OCI-LY7 (cell line): ENCODE results near the gene FAAP100. TPM values are rescaled to one million over a fixed set of nuclear protein-coding genes. Genes with fewer than 3 reads are reported as not detected.
A peak's percentile ranks its signal among the peaks of the same experiment; 100 is the strongest.

Source experiments
- BruUV-seq: library from RNA; stranded (reverse); fragments of 400-500 nt; replicated peaks from 2 replicates; lab custom pipeline; 2021; lab: Mats Ljungman, UMichigan
- CTCF ChIA-PET: fragments of 300-600 bp; sonication (Branson Sonifier 250); formaldehyde crosslinking; loops from one replicate; lab custom pipeline; 2022; ENCODE audit warnings: antibody characterized with exemption; ENCODE audit not compliant: unreplicated experiment; lab: Charles Lee
- POLR2A ChIA-PET: fragments of 300-600 bp; sonication (Branson Sonifier 250); formaldehyde crosslinking; loops from one replicate; lab custom pipeline; 2022; ENCODE audit warnings: antibody characterized with exemption; lab: Charles Lee
- DNase-seq: peaks from one replicate; pipeline ENCODE4 v3.0.0-alpha.2; 2015; ENCODE audit warnings: low spot score
- H2AFZ ChIP-seq: fragments of 200-600 bp; sonication (generic), shearing (Covaris generic); 2 replicates; pipeline ENCODE4 v1.6.1; 2014; ENCODE audit warnings: mild to moderate bottlenecking, antibody characterized with exemption, low read length, moderate library complexity
- H3K27ac ChIP-seq: fragments of 200-600 bp; sonication (generic); 2 replicates; pipeline ENCODE4 v1.5.1; 2014; ENCODE audit warnings: mixed run types, low read depth, mild to moderate bottlenecking, moderate library complexity, low read length, inconsistent platforms; ENCODE audit not compliant: poor library complexity, severe bottlenecking
- H3K36me3 ChIP-seq: fragments of 200-600 bp; sonication (generic); 2 replicates; pipeline ENCODE4 v1.6.1; 2014; ENCODE audit warnings: mild to moderate bottlenecking, antibody characterized with exemption, low read length, moderate library complexity, mixed read lengths; ENCODE audit not compliant: insufficient read depth
- H3K4me1 ChIP-seq: fragments of 200-600 bp; sonication (generic); 2 replicates; pipeline ENCODE4 v1.5.1; 2014; ENCODE audit warnings: mild to moderate bottlenecking, low read length; ENCODE audit not compliant: insufficient read depth, poor library complexity, severe bottlenecking
- H3K4me2 ChIP-seq: fragments of 200-600 bp; sonication (generic); 2 replicates; pipeline ENCODE4 v1.6.1; 2014; ENCODE audit warnings: mild to moderate bottlenecking, low read length
- H3K4me3 ChIP-seq: fragments of 200-600 bp; sonication (generic); 2 replicates; pipeline ENCODE4 v1.5.1; 2014; ENCODE audit warnings: mild to moderate bottlenecking, low read depth, low read length; ENCODE audit not compliant: poor library complexity, severe bottlenecking
- H3K79me2 ChIP-seq: fragments of 200-600 bp; sonication (generic); 2 replicates; pipeline ENCODE4 v1.6.1; 2016; ENCODE audit warnings: low read depth, mild to moderate bottlenecking, low read length, moderate library complexity, mixed read lengths; ENCODE audit not compliant: insufficient read depth
- H3K9me2 ChIP-seq: fragments of 200-600 bp; sonication (generic); 2 replicates; pipeline ENCODE4 v1.6.1; 2016; ENCODE audit warnings: mild to moderate bottlenecking, low read length, mixed read lengths; ENCODE audit not compliant: insufficient read depth
- H3K9me3 ChIP-seq: fragments of 200-600 bp; sonication (generic); 2 replicates; pipeline ENCODE4 v1.6.1; 2014; ENCODE audit warnings: mild to moderate bottlenecking, mixed run types, low read length, mixed read lengths
- H4K20me1 ChIP-seq: fragments of 200-600 bp; sonication (generic); 2 replicates; pipeline ENCODE4 v1.6.1; 2014; ENCODE audit warnings: mild to moderate bottlenecking, antibody characterized with exemption, low read length, moderate library complexity, mixed read lengths; ENCODE audit not compliant: insufficient read depth
- EZH2phosphoT487 ChIP-seq: fragments of 200-600 bp; sonication (generic); IDR thresholded peaks from 2 replicates; pipeline ENCODE4 v1.6.1; 2018; ENCODE audit warnings: low read depth, borderline replicate concordance, mild to moderate bottlenecking, mixed run types, antibody characterized with exemption, low read length, moderate library complexity, mixed read lengths
- intact Hi-C: fragments of 100-400 bp; cut with micrococcal nuclease; formaldehyde crosslinking; loops from one replicate; pipeline ENCODE4 v1.10.0; 2022; ENCODE audit not compliant: unreplicated experiment
- total RNA-seq, 2 experiments: library from RNA; depleted of rRNA in 1 of 2; stranded (reverse); fragments of >200 nt in 1 of 2; shearing (Covaris generic) in 1 of 2; gene quantifications; 2 replicates each; pipeline ENCODE4 v1.2.3, GENCODE V29; 2014 to 2022
- TF ChIP-seq, protein P1 (sequence below): fragments of 200-600 bp; sonication (generic); conservative IDR thresholded peaks from 2 replicates; pipeline ENCODE4 v1.5.1; 2014; ENCODE audit warnings: mild to moderate bottlenecking, antibody characterized with exemption, low read length, moderate library complexity, mixed read lengths

FAAP100 gene
- total RNA-seq, 2 experiments from 2014 or later, result 65.2 to 74.2 TPM

DNA sequence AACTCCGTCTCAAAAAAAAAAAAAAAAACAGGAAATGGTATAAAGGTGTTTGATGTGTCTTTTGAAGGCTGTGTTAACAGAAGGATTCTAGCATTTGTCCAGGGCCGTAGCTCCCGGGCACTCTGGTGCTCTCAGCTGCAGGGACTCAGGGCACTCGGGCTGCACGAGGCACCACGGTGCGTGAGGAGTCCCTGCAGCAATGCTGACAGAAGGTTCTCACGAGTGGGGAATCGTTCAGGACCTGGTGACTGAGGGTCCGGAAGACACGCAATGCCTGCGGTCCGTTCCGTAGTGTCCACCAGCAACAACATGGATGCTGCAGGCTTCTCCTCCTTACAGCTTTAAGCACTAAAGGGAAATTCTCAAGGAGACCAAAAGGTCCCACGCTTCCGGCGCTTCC, 12.6 kb upstream of the FAAP100 start:
- no peaks in the 10 kb centered on the region for H4K20me1 ChIP-seq
- H3K9me2 ChIP-seq, result no peaks in the 10 kb centered on the region
- no peaks in the 10 kb centered on the region for H3K79me2 ChIP-seq
- H3K4me3 ChIP-seq, result no peak overlapping the region
- BruUV-seq, result no TSS peak
- no peak for DNase-seq
- ChIA-PET CTCF (interaction anchor here (0.6 kb wide), 1 partner anchor 72 kb away, joined by 5 read pairs; no protein-coding TSS in a partner anchor), POLR2A (interaction anchor here (0.7 kb wide), 1 partner anchor 295 kb away, joined by 3 read pairs; no protein-coding TSS in a partner anchor)
- no peak overlapping the region for H2AFZ ChIP-seq
- H3K4me1 ChIP-seq, result no peaks in the 10 kb centered on the region
- no peak overlapping the region for H3K4me2 ChIP-seq
- intact Hi-C loops, result no loop called here
- TF ChIP-seq EZH2phosphoT487, result no peak
- TF ChIP-seq, protein P1, sequence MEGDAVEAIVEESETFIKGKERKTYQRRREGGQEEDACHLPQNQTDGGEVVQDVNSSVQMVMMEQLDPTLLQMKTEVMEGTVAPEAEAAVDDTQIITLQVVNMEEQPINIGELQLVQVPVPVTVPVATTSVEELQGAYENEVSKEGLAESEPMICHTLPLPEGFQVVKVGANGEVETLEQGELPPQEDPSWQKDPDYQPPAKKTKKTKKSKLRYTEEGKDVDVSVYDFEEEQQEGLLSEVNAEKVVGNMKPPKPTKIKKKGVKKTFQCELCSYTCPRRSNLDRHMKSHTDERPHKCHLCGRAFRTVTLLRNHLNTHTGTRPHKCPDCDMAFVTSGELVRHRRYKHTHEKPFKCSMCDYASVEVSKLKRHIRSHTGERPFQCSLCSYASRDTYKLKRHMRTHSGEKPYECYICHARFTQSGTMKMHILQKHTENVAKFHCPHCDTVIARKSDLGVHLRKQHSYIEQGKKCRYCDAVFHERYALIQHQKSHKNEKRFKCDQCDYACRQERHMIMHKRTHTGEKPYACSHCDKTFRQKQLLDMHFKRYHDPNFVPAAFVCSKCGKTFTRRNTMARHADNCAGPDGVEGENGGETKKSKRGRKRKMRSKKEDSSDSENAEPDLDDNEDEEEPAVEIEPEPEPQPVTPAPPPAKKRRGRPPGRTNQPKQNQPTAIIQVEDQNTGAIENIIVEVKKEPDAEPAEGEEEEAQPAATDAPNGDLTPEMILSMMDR, result no peak
- peaks cover 94% of the 10 kb centered on the region for H3K36me3 ChIP-seq
- H3K27ac ChIP-seq, result no peak overlapping the region
- no peaks in the 10 kb centered on the region for H3K9me3 ChIP-seq

DNA sequence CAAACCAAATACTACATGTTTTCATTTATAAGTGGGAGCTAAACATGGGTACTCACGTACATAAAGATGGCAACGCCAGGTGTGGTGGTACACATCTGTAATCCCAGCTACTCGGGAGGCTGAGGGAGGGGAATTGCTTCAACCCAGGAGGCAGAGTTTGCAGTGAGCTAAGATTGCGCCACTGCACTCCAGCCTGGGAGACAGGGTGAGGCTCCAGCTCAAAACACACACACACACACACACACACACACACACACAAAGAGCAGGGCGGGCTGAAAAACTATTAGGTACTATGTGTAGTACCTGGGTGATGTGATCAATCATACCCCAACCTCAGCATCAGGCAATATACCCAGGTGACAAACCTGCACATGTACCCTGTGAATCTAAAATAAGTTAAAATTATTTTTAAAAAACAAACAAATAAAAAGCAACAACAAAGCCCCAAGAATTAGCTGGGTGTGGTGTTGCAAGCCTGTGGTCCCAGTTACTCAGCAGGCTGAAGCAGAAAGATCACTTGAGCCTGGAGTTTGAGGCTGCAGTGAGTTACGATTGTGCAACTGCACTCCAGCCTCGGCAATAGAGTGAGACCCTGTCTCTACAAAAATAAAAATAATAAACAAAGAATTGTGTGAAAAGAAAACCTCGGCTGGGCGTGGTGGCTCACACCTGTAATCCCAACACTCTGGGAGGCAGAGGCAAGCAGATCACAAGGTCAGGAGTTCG, 11.9 kb upstream of the FAAP100 start:
- H4K20me1 ChIP-seq, result no peaks in the 10 kb centered on the region
- CTCF ChIA-PET, result interaction anchor here (0.5 to 0.7 kb wide), 3 partner anchors 30 to 71 kb away, joined by 3 to 5 read pairs (median 5); no protein-coding TSS in a partner anchor
- no peaks in the 10 kb centered on the region for H3K9me3 ChIP-seq
- POLR2A ChIA-PET, result no interaction called here
- no peaks in the 10 kb centered on the region for H3K9me2 ChIP-seq
- BruUV-seq, result no TSS peak
- no peaks in the 10 kb centered on the region for H3K79me2 ChIP-seq
- TF ChIP-seq EZH2phosphoT487, result no peak
- TF ChIP-seq, protein P1, result no peak
- intact Hi-C loops, result no loop called here
- no peak for DNase-seq
- H3K27ac ChIP-seq, result no peak overlapping the region
- no peak overlapping the region for H2AFZ ChIP-seq
- peaks cover 91% of the 10 kb centered on the region for H3K36me3 ChIP-seq
- no peaks in the 10 kb centered on the region for H3K4me1 ChIP-seq
- H3K4me2 ChIP-seq, result no peak overlapping the region
- no peak overlapping the region for H3K4me3 ChIP-seq

DNA sequence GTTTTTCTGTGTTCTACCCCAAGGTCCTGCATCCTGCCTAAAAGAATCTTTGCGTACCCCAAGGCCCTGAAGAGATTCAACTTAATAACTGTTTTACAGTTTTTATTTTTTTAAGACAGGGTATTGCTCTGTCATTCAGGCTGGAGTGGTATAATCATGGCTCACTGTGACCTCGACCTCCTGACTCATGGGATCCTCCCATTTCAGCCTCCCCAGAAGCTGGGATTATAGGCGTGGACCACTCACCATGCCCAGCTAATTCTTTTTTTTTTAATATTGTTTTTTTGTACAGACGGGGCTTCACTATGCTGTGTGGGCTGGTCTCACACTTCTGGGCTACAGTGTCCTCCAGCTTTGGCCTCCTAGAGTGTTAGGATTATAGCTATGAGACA, 9.3 kb upstream of the FAAP100 start:
- Histone ChIP-seq H4K20me1 (no peaks in the 10 kb centered on the region), H3K27ac (no peak overlapping the region), H2AFZ (no peak overlapping the region), H3K9me2 (no peaks in the 10 kb centered on the region), H3K9me3 (no peaks in the 10 kb centered on the region), H3K79me2 (no peaks in the 10 kb centered on the region), H3K4me2 (no peak overlapping the region), H3K4me1 (peaks cover 6% of the 10 kb centered on the region), H3K36me3 (peaks cover 92% of the 10 kb centered on the region), H3K4me3 (no peak overlapping the region)
- TSS peak; percentile 39 for BruUV-seq
- POLR2A ChIA-PET, result interaction anchor here (0.6 to 1.2 kb wide), 3 partner anchors 9 to 60 kb away, joined by 3 to 6 read pairs (median 3); partner anchors contain the start of gene FAAP100
- no peak for TF ChIP-seq EZH2phosphoT487
- TF ChIP-seq, protein P1, result no peak
- intact Hi-C loops, result no loop called here
- CTCF ChIA-PET, result no interaction called here
- no peak for DNase-seq
